ENCODE measurements around the gene TRPM5.
"Not testable (repeated sequence)": the region's sequence is repeated elsewhere in the genome, so short reads cannot be mapped to it uniquely, and the experiment has no call there.

The TRPM5 gene

GRCh38 chr11:2443881-2444820, at the start of gene TRPM5:
Gene TRPM5, minus strand, starts transcription at chr11:2444514. Its CDS starts 21,478 bp downstream, at chr11:2423036.
- peak; percentile 84 for DNase-seq

- no peak for DNase-seq
Measured at GRCh38 chr11:2489083-2489482, 44.8 kb upstream of the TRPM5 start.

- DNase-seq = no peak
Measured at GRCh38 chr11:2488004-2488403, 43.7 kb upstream of the TRPM5 start.

- no peak for DNase-seq
Measured at GRCh38 chr11:2484576-2485125, 40.3 kb upstream of the TRPM5 start.

- no peak for DNase-seq
Measured at GRCh38 chr11:2483426-2483825, 39.1 kb upstream of the TRPM5 start.

GRCh38 chr11:2482745-2483144, 38.4 kb upstream of the TRPM5 start:
- no peak for DNase-seq

- no peak for DNase-seq
Measured at GRCh38 chr11:2482204-2482603, 37.9 kb upstream of the TRPM5 start.

- DNase-seq = peak; percentile 19
Measured at GRCh38 chr11:2481253-2481652, 36.9 kb upstream of the TRPM5 start.

- DNase-seq = no peak
Measured at GRCh38 chr11:2480874-2481220, 36.5 kb upstream of the TRPM5 start.

GRCh38 chr11:2480067-2480873, 36.0 kb upstream of the TRPM5 start:
- not testable (repeated sequence) for DNase-seq

GRCh38 chr11:2477936-2478335, 33.6 kb upstream of the TRPM5 start:
- DNase-seq = no peak

- no peak for DNase-seq
Measured at GRCh38 chr11:2477254-2477653, 32.9 kb upstream of the TRPM5 start.

GRCh38 chr11:2475136-2475918, 31.0 kb upstream of the TRPM5 start:
- DNase-seq = no peak

- DNase-seq = no peak
Measured at GRCh38 chr11:2474059-2474901, 30.0 kb upstream of the TRPM5 start.

GRCh38 chr11:2473361-2474058, 29.2 kb upstream of the TRPM5 start:
- no peak for DNase-seq

- DNase-seq = no peak
Measured at GRCh38 chr11:2472428-2473186, 28.3 kb upstream of the TRPM5 start.

- DNase-seq = no peak
Measured at GRCh38 chr11:2471804-2472096, 27.4 kb upstream of the TRPM5 start.

GRCh38 chr11:2471048-2471803, 26.9 kb upstream of the TRPM5 start:
- DNase-seq = no peak

GRCh38 chr11:2470495-2470894, 26.2 kb upstream of the TRPM5 start:
- DNase-seq = no peak

All from stimulated activated CD4-positive, alpha-beta T cell treated with anti-CD3 and anti-CD28 coated beads, Interleukin-4, amount 100 ng/mL, for 1 hour (primary cell).